Hematopoietic multipotent progenitor cell treated with erythropoietin and hydrocortisone succinate and interleukin-3 and kit ligand, for 8 days (in vitro differentiated cells): ENCODE results near the gene PWWP2B.

ENCODE experiments used
- DNase-seq: peaks from one replicate; pipeline ENCODE4 v3.0.0-alpha.2; 2015

PWWP2B gene

DNA sequence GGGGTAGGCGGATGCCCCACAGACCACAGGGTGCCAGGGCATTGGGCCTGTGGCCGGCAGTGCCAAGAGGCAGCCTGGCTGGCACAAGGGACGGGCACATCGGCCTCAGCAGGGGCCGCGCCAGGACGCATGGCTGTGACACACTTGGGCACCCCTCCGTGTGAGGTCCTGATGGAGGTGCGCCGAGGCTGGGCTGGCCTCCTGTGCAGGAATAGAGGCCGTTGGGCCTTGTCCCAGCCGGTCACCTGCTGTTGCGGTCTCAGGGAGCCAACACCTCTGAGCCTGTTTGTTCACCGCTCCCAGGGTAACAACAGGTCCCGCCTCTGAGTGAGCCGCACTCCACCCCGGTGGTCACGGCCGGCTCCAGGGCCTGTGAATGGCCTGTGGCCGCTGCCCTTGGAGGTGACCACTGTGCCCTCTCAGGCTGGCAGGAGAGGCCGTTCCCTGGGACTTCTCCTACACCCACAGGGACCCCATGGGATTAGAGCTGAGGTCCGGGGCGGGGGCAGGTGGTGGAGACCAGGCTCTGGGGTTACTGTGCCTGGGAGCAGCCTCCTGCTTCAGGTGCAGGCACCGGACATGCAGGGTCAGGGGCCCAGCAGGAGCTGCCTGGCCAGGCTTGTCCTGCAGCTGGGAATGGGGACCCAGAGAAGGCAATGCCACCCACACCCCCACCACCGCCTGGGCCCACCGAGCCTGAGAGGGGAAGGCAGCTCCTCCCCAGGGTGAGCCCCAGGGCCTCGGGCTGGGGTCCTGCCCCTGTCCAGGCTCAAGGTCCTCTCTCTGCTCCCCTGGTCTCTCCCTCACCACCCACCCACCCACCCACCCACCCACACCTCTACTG is 12.0 kb downstream of the PWWP2B start:
- DNase-seq = no peak

DNA sequence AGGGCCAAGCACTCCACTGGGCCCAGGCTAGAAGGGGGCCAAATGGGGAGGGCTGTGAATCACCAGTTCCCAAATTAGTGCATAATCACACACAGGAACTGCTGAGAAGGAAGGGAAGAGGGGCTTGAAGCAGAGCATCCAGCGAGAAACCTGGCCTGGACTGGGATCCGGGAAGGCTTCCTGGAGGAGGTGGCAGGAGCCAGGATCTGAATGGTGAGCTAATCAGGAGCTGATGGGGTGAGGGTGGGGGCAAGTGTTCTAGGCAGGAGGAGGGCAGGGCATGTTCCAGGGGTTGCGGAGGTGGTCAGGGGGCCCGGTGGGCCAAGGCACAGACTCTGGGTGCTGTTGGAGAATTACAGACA is 12.6 kb downstream of the PWWP2B start:
- no peak for DNase-seq

DNA sequence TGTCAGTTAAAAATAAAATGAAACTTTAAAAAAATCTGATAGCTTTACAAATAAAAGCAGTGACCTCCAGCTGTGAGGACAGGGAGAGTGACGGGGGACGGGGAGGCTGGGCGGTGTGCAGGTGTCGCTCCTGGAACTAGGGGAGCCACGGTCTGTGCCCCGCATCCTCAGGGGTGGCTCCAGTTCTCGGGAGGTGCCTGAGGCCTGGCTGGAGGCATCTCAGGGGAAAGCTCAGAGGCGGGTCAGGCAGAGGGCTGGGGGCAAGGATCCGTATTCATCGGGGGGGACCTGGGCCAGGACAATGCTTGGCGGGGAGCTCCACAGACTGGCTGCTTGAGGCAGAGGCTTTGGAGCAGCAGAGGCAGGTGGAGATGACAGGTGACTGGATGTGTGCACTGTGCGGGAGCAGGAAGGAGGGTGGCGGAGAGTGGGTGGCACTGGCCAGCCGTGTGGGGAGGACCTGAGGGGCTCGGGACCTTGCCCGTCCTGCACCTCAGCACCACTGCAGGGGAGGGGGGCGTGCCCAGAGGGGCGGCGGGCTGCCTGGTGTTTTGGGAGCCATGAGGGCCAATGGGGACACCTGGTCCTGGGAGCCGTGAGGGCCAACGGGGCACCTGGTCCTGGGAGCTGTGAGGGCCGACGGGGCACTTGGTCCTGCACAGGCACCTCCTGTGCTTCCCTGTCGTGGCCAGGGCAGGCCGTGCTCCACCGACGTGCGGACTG is 13.2 kb downstream of the PWWP2B start:
- DNase-seq = no peak

DNA sequence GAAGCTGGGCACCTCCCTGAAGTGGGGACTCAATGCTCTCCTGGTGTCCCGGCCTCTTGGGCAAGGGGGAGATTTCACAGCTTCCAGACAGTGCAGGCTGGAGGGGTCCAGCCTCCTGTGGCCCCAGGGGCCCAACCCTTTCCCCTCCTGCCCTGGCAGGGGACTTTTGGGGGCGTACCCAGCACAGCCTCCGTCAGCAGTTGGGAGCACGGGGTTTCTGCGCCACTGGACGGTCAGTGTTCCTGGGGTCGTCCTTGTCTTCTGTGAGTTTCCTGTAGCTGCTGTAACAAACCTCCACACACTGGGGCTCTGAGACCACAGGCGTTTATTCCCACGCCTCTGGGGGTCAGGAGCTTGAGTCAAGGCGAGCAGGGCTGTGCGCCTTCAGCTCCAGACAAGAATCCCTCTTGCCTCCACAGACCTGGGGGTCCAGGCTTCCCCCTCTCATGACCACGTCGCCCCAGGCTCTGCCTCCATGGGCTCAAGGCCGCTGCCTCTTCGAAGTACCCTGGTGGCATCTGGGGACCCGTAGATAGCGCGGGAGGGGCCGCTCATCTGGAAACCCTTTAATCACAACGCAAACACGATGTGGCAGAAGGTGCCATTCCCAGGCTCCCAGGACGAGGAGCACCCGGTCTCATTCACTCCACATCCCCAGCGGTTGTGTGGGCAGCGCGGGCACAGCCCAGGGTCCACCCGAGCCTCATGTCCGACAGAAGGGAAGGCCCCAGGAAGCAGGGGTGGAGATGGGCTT is 14.0 kb downstream of the PWWP2B start:
- DNase-seq = no peak

DNA sequence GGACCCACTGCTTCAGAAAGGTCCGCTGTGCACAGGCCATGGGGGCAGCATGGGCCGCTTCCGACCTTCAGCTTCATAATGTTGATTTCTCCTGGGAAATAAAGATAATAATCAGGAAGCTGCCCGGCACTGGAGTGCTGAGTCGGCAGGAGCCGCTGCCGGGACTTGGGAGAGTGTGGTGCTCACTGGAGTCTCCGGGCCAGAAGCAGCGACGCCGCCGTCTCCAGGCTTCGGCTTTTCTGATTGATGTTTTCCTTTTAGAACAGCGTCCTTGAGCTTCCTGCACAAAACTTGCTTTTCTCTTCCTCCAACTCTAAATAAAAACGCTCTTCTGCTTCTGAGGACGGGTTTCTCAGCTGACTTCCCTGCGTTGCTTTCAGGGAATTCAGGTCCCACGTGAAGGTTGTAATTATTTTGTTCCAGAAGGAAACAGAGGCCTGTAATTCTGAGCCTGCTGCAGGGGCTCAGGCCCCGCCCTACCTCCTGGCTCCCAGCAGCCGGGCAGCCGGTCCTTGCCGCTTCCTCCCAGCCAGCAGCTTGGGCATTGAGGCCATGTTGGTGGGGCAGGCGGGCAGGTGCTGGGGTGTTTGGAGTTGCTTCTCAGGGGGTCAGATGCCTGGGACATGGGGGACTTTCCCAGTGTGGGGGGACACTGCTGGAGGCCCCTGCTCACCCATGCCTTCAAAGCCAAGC is 14.7 kb downstream of the PWWP2B start:
- DNase-seq = no peak

DNA sequence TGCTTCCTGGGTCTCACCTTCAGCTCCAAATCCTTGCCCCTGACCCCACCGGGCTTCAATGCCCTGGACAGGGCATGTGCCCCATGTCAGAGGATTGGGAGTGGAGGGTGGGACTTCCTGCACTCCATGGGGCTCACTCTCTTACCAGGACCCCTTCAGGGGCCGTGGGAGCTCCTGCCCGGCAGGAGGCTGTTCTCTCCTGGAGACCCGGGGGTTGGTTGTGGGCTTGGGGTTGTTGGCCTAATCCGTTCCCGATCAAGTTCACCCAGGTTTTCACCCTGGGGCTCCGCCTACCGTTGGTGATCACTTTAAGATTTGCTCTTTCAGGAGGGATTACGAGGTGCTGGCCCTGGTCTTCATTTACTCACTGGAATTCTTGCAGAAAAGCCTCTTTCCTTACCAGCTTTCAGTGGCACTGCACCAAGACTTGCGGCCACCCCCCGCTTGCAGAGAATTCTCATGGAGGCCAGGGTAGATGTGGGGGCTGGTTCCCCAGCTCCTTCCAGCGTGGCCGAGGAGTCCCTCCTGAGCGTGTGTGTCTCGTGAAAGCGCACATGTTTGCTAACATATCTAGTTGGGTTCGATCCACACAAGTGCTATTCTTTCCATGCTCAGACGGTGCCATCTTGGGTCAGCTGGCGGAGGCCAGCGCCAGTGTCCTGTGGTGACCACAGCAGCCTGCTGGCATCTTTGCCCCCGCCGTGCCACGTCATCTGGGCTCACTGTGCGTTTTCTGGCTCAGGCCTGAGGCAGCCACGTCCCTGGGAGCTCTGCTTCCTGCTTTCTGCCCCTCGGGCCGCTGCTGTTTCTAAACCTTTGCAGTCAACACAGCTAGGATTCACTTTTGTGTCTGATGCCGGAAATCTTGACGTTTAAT is 15.6 kb downstream of the PWWP2B start:
- DNase-seq = no peak

DNA sequence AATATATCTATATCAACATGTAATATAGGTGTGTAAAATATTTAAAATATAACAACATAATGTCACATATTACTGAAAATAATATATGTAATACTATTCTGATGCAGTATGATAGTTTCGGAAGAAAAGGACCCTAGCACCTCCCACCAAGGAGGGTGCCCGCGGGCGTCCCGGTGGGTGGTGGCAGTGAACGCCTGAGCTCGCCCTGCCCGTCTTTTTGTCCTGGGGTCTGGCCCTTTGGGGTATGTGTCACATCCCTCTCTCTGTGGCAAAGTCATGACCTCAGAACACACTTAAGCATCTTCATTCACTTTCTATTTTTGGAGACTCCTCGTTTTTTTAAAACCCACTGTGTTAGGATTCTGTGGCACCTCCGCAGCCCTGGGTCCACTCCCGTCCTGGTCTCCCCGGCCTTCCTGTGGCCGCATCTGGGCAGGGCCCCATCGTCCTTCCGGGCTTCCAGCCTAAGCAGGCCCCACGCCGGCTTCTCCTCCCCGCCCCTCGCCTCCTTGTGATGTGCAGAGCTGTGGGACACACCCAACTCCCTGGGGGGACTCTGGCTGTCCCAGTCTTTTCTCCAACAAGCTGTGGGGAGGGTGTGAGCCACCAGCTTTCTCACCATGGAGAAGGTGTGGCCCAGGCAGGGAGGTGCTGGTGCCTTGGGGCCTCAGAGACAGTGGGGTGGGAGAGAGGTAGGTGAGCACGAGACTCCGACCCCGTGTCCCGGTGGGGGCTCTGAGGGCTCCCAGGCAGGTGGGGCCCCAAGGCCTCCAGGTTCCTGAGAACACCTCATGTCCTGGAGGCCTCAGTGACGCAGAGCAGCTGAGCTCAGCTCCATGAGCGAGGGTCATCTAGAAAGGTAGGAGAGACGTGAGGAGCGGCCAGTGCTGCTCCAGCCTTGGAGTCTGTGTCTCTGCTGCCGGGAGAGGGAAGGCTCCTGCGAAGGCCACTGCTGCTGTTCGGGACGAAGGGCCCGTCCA is 16.5 kb downstream of the PWWP2B start:
- DNase-seq = no peak

DNA sequence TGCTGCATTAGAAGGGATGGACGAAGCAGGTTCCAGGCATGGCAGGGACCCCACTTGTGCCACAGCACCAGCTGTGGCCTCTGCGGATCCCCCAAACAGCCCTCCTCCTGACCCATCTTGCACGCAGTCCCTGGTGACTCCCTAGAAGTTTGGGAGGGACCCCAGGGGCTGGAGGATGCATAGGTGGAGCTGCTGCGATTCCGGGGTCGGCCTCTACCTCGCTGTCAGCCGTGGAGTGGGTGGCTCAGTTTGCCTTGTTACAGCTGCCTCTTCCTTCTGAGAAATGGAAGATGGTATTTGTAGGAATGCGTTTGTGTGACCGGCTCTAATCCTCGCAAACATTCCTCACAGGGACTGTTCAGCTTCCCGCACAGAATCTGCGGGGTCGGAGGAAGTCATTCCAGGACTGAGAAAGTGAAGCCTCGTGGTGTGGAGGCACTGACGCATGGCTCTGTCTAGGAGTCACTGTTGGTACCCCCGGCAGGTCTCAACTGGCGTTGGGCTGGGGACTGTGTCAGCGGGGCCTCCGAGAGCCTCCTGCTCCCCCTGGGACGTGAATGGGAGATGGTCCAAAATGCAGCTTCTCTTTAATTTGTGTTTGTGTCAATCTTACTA is 17.5 kb downstream of the PWWP2B start:
- DNase-seq = no peak

DNA sequence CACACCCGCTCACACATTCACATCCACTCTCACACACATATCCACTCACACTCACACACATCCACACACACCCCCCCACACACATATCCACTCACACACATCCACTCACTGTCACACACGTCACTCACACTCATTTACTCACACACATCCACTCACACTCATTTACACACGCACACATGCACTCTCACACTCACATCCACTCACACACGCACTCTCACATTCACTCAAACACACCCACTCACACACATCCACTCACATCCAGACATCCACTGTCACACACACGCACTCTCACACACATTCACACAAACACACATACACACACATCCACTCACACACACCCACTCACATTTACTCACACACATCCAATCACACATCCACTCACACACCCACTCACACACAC is 18.3 kb downstream of the PWWP2B start:
- no peak for DNase-seq

DNA sequence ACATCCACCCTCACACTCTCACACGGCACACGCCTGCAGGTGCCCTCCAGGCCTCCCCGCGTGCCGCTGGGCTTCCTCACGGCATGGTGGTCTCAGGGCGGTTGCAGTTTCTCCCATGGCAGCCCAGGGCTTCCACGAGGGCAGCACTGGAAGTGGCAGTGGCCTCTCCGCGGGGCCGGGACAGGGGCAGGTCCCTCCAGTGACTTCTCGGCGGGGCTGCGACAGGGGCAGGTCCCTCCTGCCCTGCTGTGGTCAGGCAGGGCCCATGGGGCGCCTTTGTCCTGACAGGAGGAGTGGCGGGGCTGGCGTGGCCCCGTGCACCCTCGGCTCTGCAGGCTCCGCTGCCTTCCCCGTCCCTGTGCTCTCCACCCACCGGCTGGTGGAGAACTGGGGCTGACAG is 19.0 kb downstream of the PWWP2B start:
- DNase-seq = no peak

DNA sequence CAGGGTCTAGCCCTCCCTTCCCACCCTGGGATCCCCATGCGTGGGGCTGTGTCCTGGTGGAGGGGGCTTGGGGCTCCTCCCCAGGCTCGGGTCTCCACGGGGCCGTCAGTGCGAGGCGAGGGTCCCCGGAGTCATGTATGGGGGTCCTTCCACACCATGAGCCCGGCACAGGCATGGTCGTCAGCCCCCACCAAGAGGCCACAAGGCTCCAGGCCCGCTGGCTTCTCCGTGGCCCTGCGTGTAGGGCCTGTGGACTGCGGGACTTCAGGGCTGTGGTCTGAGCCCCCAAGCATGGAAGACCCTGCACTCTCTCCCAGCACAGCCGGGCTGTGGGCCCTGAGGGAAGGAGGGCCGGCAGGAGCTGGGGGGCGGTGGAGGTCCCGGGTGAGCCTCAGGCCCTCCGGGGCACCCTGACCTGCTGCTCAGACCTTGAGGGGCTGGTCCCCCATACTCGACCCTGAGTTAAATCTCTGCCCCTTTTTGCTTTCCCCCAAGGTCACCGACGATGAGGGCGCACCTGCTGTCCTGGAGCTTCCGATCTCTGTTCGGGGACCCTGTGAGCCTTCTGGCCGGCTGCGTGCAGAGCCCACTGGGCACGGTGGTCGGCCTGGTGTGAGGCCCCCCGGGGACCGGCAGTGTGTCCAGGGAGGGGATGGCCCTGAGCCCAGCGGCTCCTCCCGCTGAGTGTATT is 19.7 kb downstream of the PWWP2B start:
- no peak for DNase-seq

DNA sequence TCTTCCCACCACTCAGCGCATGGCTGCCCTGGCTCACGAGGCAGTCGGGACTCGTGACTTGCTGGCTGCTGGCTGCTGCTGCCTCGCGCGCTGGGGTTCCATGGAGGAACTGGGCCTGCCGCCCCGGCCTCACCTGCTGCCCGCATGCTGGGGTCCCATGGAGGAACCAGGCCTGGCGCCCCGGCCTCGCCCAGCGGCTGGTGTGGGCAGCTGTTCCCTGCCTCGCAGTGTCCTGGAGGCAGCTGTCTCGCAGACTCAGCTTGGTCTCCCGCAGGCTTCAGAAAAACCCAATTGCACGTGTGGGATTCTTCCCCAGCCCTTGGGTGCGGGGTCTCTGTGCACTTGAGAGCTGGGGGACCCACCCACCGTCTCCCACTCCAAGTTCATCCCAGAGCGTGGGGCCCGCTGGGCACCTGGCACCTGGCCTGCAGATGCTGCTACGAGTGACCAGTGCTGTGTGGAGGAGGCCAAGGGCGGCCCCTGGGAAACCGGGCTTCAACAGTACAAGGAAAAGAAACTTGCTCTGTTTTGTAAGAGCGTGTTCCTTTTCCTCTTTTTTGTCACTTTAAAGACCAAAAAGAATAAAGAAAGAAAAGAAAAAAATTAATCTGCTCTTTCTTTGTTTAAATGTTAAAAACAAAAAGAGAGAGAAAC is 20.4 kb downstream of the PWWP2B start:
- no peak for DNase-seq

DNA sequence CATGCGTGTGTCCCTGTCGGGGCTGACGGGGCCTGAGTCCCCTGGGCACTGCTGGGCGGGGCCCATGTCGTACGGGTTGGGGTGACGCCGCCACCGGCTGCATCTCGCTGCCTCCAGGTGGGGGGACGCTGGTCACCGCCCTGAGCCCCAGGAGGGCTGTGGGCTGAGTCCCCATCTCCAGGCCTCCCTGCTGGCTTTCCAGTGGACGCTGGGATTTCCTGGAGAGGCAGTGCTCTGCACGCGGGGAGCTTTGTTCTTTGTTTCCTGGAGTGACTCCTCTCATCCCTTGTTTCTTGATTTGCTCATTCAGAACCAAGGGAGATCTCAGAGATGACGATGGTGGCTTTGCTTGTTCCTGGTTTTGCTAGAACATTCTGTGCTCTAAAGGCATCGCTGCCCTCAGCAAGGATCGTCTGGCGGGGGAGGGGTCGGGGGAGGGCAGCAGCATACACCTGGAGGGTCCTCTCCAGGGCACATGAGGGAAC is 21.0 kb downstream of the PWWP2B start:
- DNase-seq = no peak

DNA sequence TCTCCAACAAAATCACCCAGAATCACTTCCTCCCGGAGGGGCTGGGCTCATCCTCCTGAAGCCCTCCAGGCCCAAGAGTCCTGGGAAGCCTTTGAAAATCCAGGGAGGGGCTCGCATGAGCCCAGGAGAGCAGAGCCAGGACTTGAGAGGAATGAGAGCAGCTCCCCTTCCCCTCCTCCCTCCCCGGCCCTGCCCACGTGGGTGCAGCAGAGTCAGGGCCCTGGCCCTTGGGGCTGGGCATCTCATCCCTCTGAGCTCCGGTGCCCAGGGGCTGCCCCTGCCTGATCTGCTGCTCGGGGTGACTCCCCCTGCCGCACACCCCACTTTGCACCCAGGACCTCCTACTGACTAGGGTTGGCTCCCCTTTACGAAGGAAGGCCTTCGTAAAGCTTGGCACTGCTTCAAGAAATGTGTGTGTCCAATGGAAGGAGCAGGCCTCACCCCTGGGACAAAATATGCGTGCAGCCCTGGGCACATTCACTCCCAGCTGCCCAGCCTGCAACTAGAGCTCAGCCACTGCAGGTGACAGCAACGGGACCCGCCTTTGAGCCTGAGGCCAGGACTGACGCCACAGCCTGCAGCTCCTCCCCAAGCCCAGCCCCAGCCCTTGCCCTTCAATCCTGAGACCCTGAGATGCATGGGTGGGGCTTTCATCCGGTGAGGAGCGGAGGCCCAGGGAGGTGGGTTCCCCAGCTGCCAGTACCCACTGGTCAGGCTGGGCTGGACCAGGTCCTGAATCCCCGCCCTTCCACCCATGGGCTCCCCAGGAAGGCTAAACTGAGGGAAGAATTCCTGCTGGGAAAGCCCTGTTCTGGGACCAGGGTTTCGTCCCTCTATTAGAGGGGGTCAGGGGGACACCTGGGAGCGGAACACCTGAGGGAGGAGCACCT is 21.8 kb downstream of the PWWP2B start:
- no peak for DNase-seq

DNA sequence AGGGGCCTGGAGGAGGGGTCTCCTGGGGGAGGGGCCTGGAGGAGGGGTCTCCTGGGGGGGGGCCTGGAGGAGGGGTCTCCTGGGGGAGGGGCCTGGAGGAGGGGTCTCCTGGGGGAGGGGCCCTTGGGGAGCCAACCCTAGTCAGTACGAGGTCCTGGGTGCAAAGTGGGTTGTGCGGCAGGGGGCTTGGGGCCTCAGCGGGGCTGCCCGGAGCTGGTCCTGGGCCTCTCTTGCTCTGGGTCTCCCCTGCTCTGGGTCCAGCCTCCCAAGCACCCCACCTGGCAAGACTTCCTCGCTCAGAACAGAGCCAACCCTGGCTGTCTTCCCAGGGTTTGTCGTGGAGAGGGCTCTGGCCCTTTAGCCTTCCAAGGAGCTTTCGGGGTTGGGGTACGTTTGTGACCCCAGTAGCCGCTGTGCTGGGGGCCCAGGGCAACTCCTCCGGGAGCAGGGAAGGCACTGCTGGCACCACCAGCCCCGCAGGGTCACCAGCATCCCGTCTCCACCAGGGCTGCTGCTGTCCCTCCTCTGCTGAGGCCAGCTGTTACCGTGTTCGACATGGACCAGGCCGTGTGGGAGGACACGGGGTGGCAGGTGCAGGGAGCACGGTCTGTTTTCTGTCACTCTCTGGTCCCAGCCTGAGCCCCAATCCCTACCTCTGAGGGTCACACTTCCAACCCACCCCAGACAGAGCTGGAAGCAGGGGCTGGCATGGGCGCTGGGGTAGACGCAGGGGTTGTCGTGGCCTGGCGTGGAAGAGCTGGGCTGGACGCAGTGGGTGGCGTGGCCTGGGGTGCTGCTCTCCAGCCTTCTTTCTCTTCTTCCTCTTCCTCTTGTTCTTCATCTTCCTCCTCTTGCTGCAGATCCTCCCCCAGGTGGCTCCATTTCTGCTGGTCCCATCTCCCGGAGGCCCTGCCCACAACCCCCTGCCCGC is 22.8 kb downstream of the PWWP2B start:
- DNase-seq = no peak

DNA sequence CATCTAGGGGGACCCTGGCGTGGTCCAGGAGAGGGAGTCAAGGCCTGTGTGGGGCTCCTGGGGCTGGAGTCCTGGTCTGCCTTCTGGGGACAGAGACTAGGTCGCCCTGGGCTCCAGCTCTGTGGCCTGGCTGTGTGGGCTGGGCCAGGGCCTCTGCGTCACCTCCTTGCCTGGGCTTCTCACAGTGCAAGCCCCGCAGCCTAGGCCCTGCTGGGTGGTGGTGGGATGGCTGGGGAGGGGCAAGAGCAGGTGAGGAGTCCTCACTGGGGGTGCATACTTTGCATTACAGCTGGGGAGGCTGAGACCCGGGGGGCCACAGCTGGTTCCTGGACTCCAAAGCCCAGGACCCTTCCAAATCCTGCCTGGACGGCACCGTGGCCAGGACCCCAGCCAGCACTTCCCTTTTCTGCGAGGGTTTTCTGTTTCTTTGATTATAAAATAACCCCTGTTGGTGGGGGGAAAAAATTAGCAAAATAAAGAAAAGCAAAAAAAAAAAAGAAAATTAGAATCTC is 23.5 kb downstream of the PWWP2B start:
- no peak for DNase-seq
